Kidney (tissue), 14 donors: ENCODE results near the gene SLC25A11. TPM values are rescaled to one million over a fixed set of nuclear protein-coding genes. Genes with fewer than 3 reads are reported as not detected.
"Not testable (repeated sequence)": the region's sequence is repeated elsewhere in the genome, so short reads cannot be mapped to it uniquely, and the experiment has no call there.

ENCODE experiments used
- DNase-seq, 5 donors: peaks; one replicate each; pipeline ENCODE4 v3.0.0-alpha.2; 2013 to 2020
- FAIRE-seq: peaks from 2 replicates; lab custom pipeline; 2012; peaks lifted over from hg19 to GRCh38; lab: Jason Lieb, UNC
- H3K27ac ChIP-seq, 2 donors: one replicate each; pipeline ENCODE4 v1.7.0; 2013; ENCODE audit warnings: low read depth in 2 of 2, low read length in 2 of 2, inconsistent platforms in 1 of 2
- H3K27me3 ChIP-seq: one replicate; pipeline ENCODE4 v1.7.1; 2013; ENCODE audit warnings: low read length, inconsistent platforms; ENCODE audit not compliant: control insufficient read depth, insufficient read depth
- H3K36me3 ChIP-seq, 3 donors: one replicate each; pipeline versions ENCODE4 v1.7.0 to v1.7.1; 2013; ENCODE audit warnings: low read length in 3 of 3, control low read depth in 1 of 3, inconsistent platforms in 1 of 3; ENCODE audit not compliant: insufficient read depth in 3 of 3, control insufficient read depth in 2 of 3
- H3K4me1 ChIP-seq, 3 donors: one replicate each; pipeline versions ENCODE4 v1.7.0 to v1.7.1; 2013; ENCODE audit warnings: low read length in 3 of 3, inconsistent platforms in 1 of 3, low read depth in 1 of 3; ENCODE audit not compliant: control insufficient read depth in 2 of 3, insufficient read depth in 2 of 3
- H3K4me3 ChIP-seq, 3 donors: one replicate each; pipeline versions ENCODE4 v1.7.0 to v1.8.1; 2013; ENCODE audit warnings: low read length in 3 of 3, control low read depth in 1 of 3, inconsistent platforms in 1 of 3
- H3K9ac ChIP-seq, 3 donors: one replicate each; pipeline versions ENCODE4 v1.7.0 to v1.7.1; 2013; ENCODE audit warnings: low read length in 3 of 3, control low read depth in 1 of 3, inconsistent platforms in 1 of 3
- H3K9me3 ChIP-seq, 3 donors: one replicate each; pipeline versions ENCODE4 v1.7.0 to v1.7.1; 2013; ENCODE audit warnings: low read length in 3 of 3, control low read depth in 1 of 3, inconsistent platforms in 1 of 3; ENCODE audit not compliant: control insufficient read depth in 2 of 3, insufficient read depth in 1 of 3
- intact Hi-C: fragments of 100-400 bp; cut with DNase I; formaldehyde crosslinking; loops from one replicate; pipeline ENCODE4 v1.11.1; 2022
- polyA plus RNA-seq: library from polyadenylated mRNA; stranded (reverse); fragments of 350-450 nt; fragmentation: Illumina TruSeq; extraction: RNeasy Lipid Tissue Mini Kit (QIAGEN cat#74804); gene quantifications from one replicate; pipeline ENCODE4 v1.2.3, GENCODE V29; 2014; ENCODE audit warnings: low read depth, low replicate concordance; ENCODE audit not compliant: insufficient read depth
- total RNA-seq: library from RNA; stranded (reverse); fragmentation: NEBNext Ultra II Directional; extraction: Animal tissue kit (Norgen Biotek cat#: 25700); gene quantifications from one replicate; pipeline ENCODE4 v1.2.1, GENCODE V29; 2021
- TF ChIP-seq, protein P1 (sequence below): IDR thresholded peaks from 3 replicates; pipeline ENCODE4 v1.5.1; 2012; ENCODE audit warnings: mild to moderate bottlenecking, moderate library complexity, borderline replicate concordance; ENCODE audit not compliant: insufficient read depth; ENCODE audit errors: extremely low read depth
- donor health status: control.
- donor health status: control.
- donor health status: control.
- donor health status: control.
- donor health status: control.
- donor health status: DM: yes; HTN: yes; CAD: no.
- donor health status: Normal renal cell carcinoma (clear cell type).

SLC25A11 gene
- total and polyA plus RNA-seq, 2 donors from 2014 or later, result 60.0 to 173 TPM

DNA sequence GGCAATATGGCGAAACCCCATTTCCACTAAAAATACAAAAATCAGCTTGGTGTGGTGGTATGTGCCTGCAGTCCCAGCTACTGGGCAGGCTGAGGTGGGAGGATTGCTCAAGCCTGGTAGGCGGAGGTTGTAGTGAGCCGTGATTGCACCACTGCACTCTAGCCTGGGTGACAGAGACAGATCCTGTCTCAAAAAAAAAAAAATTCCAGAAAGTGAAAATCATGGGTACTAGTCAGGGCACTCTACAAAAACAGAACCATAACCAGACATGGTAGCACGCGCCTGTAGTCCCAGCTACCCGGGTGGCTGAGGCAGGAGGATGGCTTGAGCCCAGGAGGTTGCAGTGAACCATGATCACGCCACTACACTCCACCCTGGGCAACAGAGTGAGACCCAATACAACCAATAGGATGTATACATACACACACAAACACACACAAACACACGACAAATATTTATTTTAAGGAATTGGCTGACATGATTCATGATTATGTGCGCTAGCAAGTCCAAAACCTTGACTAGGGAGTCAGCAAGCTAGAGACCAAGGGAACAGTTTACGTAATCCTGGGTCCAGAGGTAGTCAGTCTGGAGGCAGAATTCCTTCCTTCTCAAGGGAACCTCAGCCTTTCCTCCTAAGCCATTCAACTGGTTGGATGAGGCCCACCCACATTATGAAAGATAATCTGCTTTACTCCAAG lies 19.3 kb downstream of the SLC25A11 start:
- intact Hi-C loops, result no loop called here
- Histone ChIP-seq H3K36me3 (no peaks in the 10 kb centered on the region), H3K9me3 (no peaks in the 10 kb centered on the region), H3K27ac (no peak overlapping the region), H3K4me3 (no peak overlapping the region), H3K9ac (no peak overlapping the region), H3K4me1 (no peaks in the 10 kb centered on the region), H3K27me3 (no peaks in the 10 kb centered on the region)
- FAIRE-seq, result no peak
- TF ChIP-seq, protein P1, sequence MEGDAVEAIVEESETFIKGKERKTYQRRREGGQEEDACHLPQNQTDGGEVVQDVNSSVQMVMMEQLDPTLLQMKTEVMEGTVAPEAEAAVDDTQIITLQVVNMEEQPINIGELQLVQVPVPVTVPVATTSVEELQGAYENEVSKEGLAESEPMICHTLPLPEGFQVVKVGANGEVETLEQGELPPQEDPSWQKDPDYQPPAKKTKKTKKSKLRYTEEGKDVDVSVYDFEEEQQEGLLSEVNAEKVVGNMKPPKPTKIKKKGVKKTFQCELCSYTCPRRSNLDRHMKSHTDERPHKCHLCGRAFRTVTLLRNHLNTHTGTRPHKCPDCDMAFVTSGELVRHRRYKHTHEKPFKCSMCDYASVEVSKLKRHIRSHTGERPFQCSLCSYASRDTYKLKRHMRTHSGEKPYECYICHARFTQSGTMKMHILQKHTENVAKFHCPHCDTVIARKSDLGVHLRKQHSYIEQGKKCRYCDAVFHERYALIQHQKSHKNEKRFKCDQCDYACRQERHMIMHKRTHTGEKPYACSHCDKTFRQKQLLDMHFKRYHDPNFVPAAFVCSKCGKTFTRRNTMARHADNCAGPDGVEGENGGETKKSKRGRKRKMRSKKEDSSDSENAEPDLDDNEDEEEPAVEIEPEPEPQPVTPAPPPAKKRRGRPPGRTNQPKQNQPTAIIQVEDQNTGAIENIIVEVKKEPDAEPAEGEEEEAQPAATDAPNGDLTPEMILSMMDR, result no peak
- no peak for DNase-seq

DNA sequence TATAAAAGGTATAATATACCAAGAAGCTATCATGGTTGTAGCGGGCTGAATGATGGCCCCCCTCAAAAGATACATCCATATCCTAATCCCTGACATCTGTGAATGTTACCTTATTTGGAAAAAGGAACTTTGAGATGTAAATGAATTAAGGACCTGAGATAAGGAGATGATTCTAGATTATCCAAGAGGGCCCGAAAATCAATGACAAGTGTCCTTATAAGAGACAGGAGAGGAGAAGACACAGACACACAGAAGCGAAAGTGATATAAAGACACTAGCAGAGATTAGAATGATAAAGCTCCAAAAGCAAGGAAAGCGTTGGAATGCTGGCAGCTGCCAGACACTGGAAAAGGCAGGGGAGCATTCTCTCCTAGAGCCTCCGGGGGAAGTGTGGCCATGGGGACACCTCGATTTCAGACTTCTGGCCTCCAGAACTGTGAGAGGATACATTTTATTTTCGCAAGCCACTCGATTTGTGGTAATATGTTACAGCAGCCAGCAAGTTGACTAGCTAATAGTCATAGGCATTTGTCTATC lies 20.3 kb downstream of the SLC25A11 start:
- Histone ChIP-seq H3K27me3 (no peaks in the 10 kb centered on the region), H3K27ac (no peak overlapping the region), H3K4me1 (no peaks in the 10 kb centered on the region), H3K9ac (no peak overlapping the region), H3K36me3 (no peaks in the 10 kb centered on the region), H3K9me3 (no peaks in the 10 kb centered on the region), H3K4me3 (no peak overlapping the region)
- TF ChIP-seq, protein P1, result no peak
- FAIRE-seq (no peak), DNase-seq (no peak)
- intact Hi-C loops, result no loop called here

DNA sequence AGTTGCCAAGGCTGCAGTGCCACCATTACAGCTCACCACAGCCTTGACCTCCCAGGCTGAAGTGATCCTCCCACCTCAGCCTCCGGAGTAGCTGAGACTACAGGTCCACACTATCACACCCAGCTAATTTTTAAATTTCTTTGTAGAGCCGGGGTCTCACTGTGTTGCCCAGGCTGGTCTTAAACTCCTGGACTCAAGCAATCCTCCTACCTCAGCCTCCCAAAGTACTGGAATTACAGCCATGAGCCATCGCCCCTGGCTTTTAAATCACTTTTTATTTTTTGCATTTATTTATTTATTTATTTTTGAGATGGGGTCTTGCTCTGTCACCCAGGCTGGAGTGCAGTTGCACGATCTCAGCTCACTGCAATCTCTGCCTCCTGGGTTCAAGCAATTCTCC lies 25.3 kb downstream of the SLC25A11 start:
- H3K9me3 ChIP-seq, H3K36me3 ChIP-seq, H3K9ac ChIP-seq, H3K4me1 ChIP-seq, H3K4me3 ChIP-seq, DNase-seq, H3K27me3 ChIP-seq, intact Hi-C loops, FAIRE-seq: not testable (repeated sequence)
- H3K27ac ChIP-seq, result peak overlapping the region in 1 of 2 donors; percentile 52

DNA sequence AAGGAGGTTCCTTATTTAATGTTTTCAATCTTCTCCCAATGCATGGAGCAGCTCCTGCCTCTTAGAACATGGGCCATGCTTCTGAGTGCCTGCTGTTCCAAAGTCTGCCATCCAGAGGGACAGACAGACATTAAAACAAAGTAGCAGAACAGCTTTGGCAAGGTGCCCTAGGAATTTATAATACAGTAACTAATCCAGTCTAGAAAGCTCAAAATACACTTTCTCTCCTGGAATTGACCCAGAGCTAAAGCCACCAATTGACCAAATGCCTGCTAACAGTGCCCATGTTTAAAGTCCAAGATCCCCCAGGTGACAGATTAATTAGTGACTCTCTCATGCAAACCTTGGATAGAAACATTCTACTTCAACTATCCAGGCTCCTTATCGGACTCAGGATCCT lies 25.9 kb downstream of the SLC25A11 start:
- H3K4me3 ChIP-seq, result no peak overlapping the region
- H3K4me1 ChIP-seq, result peaks cover 0 to 7% (median 5%) of the 10 kb centered on the region in 3 donors
- DNase-seq (peak in 2 of 5 donors; percentile 46 to 55), FAIRE-seq (no peak)
- H3K36me3 ChIP-seq, result no peaks in the 10 kb centered on the region
- H3K27ac ChIP-seq, result no peak overlapping the region
- H3K9me3 ChIP-seq, result no peaks in the 10 kb centered on the region
- TF ChIP-seq, protein P1, result peak; percentile 16
- intact Hi-C loops, result no loop called here
- H3K27me3 ChIP-seq, result no peaks in the 10 kb centered on the region
- H3K9ac ChIP-seq, result no peak overlapping the region
